GM10248 (cell line): ENCODE data around the gene FHIT.

Source experiments
- CTCF ChIA-PET: fragments of 300-600 bp; sonication (Branson Sonifier 250); formaldehyde crosslinking; extraction: SDS; loops from one replicate; lab custom pipeline; 2021; ENCODE audit warnings: antibody characterized with exemption; lab: Yijun Ruan, JAX
- POLR2A ChIA-PET: fragments of 350-650 bp; sonication (Branson Sonifier 250); formaldehyde crosslinking; extraction: SDS; loops from one replicate; lab custom pipeline; 2020; ENCODE audit warnings: antibody characterized with exemption; lab: Yijun Ruan, JAX
- DNase-seq: peaks from one replicate; pipeline ENCODE4 v3.0.0; 2012; ENCODE audit errors: extremely low spot score
- CTCF ChIP-seq: IDR thresholded peaks from 2 replicates; pipeline ENCODE4 v1.5.1; 2012; ENCODE audit warnings: mild to moderate bottlenecking, low read depth; ENCODE audit errors: extremely low read depth, missing control alignments, control extremely low read depth

FHIT gene

DNA sequence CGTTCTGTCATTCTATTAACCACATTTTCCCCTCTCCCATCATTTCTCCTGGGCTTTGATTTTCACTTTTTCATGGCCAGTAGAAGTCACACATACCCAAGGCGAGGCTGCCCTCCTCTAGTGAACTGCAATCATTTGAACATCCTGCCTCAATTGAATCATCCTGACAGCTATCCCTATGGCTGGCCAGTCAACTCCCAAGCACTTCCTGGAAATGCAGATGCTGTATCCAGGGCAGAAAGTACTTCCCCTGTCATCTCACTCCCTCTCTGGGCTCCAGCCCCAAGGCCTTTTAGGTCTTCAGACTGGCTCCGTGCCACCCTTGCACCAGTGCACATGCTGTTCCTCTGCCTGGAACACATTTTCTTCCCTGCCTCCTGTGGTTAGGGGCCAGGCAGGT, 1463.1 kb downstream of the FHIT start:
- no peak for TF ChIP-seq CTCF
- ChIA-PET POLR2A (no interaction called here), CTCF (no interaction called here)
- no peak for DNase-seq

- DNase-seq = no peak
- no peak for TF ChIP-seq CTCF
- ChIA-PET POLR2A (no interaction called here), CTCF (no interaction called here)
Measured at GRCh38 chr3:59786374-59786773, 1464.9 kb downstream of the FHIT start.

GRCh38 chr3:59784164-59784563, 1467.1 kb downstream of the FHIT start:
- DNase-seq = no peak
- POLR2A ChIA-PET = no interaction called here
- CTCF ChIA-PET = no interaction called here
- TF ChIP-seq CTCF = no peak

DNA sequence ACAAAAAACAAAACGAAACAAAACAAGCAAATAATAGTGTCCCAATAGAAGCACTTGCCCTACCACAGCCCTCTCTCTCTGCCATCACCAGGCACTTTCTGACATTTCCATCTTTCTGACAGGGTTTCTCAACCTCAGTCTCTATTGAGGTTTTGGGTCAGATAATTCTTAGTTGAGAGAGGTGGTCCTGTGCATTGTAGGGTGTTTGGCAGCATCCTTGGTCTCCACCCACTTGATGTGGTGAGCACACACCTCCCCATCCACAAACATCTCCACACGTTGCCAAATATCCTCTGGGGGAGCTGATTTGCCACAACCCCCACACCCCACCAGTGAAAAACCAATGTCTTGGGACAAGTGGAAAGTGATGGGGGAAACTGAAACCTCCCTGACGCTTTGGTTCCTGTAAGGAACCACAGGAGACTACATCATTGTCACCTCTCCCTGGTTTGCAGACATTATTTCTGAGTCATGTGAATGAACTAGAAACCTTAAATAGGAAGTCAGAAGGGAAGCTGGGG, 1467.7 kb downstream of the FHIT start:
- POLR2A ChIA-PET = no interaction called here
- no peak for DNase-seq
- no peak for TF ChIP-seq CTCF
- CTCF ChIA-PET = no interaction called here

DNA sequence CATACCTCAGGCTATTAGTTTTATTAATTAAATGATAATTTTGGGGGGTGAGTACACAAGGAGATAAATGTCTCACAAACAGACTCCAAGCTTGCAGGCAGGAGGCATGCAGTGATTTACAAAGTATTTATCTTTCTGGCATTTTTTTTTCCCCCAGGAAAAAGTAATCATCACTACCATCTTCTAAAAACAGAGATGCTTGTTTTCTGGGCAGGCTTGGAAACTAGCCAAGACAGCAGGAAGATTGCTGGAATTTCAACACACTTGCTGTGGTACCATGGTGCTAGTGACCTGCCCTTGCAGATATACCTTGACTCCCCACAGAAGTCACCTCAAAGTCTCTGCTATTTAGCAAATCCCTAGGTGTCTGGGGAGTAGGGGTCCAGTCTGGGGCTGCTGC, 1468.6 kb downstream of the FHIT start:
- DNase-seq = no peak
- ChIA-PET CTCF (interaction anchor here (1.6 kb wide), 1 partner anchor 10 kb away, joined by 4 read pairs; no protein-coding TSS in a partner anchor), POLR2A (no interaction called here)
- no peak for TF ChIP-seq CTCF

DNA sequence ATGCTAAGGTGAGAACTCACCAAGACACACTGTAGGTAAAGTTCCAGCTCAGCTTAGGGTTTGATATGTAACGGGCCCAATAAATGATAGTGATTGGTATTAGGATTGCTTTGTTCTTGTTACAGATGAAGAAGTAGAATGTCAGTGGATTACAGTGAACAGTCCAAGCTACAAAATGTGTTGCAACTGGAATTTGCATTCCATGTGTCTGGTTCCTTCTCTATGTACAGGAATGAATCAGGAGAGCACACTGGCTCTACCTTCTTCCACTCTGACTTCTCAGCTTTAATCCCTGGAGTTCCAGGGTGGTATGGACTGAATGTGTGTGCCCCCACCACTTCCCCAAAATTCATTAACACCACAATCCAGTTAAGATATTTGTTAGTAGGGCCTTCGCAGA, 1471.0 kb downstream of the FHIT start:
- no peak for TF ChIP-seq CTCF
- ChIA-PET POLR2A (no interaction called here), CTCF (interaction anchor here (1.5 kb wide), 1 partner anchor 8 kb away, joined by 4 read pairs; no protein-coding TSS in a partner anchor)
- no peak for DNase-seq
